ENCODE data around the gene SHKBP1.

The SHKBP1 gene

GRCh38 chr19:40601134-40601974 lies 24.7 kb downstream of the SHKBP1 start, which contains the start of gene LTBP4:
Gene LTBP4 (plus strand): TSS chr19:40601369. CDS start chr19:40601388, 19 bp downstream.
- DNase-seq (ENCODE audit: low read depth in 3 of 3), result no peak

GRCh38 chr19:40603071-40603388 lies 26.4 kb downstream of the SHKBP1 start:
- DNase-seq (ENCODE audit: low read depth in 3 of 3), result no peak

GRCh38 chr19:40603389-40604170 lies 26.9 kb downstream of the SHKBP1 start:
- peak; percentile 84 to 97 (median 96) for DNase-seq (ENCODE audit: low read depth in 3 of 3)

GRCh38 chr19:40604171-40604646 lies 27.5 kb downstream of the SHKBP1 start:
- DNase-seq (ENCODE audit: low read depth in 3 of 3), result no peak

GRCh38 chr19:40604647-40605215 lies 28.1 kb downstream of the SHKBP1 start:
- no peak for DNase-seq (ENCODE audit: low read depth in 3 of 3)

- peak; percentile 66 to 81 (median 79) for DNase-seq (ENCODE audit: low read depth in 3 of 3)
Observed at GRCh38 chr19:40605216-40605971, 28.7 kb downstream of the SHKBP1 start.

- DNase-seq (ENCODE audit: low read depth in 3 of 3), result no peak
Observed at GRCh38 chr19:40607311-40608239, 30.9 kb downstream of the SHKBP1 start.

- DNase-seq (ENCODE audit: low read depth in 3 of 3), result no peak
Observed at GRCh38 chr19:40608240-40608621, 31.6 kb downstream of the SHKBP1 start.

GRCh38 chr19:40608957-40609356 lies 32.3 kb downstream of the SHKBP1 start:
- no peak for DNase-seq (ENCODE audit: low read depth in 3 of 3)

GRCh38 chr19:40609561-40610395 lies 33.1 kb downstream of the SHKBP1 start:
- DNase-seq (ENCODE audit: low read depth in 3 of 3), result peak; percentile 78 to 88 (median 84)

- DNase-seq (ENCODE audit: low read depth in 3 of 3), result no peak
Observed at GRCh38 chr19:40610396-40611064, 33.9 kb downstream of the SHKBP1 start.

GRCh38 chr19:40611096-40611495 lies 34.4 kb downstream of the SHKBP1 start:
- no peak for DNase-seq (ENCODE audit: low read depth in 3 of 3)

- DNase-seq (ENCODE audit: low read depth in 3 of 3), result no peak
Observed at GRCh38 chr19:40611900-40612698, 35.4 kb downstream of the SHKBP1 start.

GRCh38 chr19:40612831-40613689 lies 36.4 kb downstream of the SHKBP1 start:
- DNase-seq (ENCODE audit: low read depth in 3 of 3), result peak; percentile 75 to 78 (median 75)

GRCh38 chr19:40613690-40614621 lies 37.3 kb downstream of the SHKBP1 start:
- DNase-seq (ENCODE audit: low read depth in 3 of 3), result peak; percentile 84 to 87 (median 85)
